ENCODE results near the gene COL6A3. TPM values are rescaled to one million over a fixed set of nuclear protein-coding genes. Genes with fewer than 3 reads are reported as not detected.

The COL6A3 gene
- total RNA-seq, 2 experiments from 2014 or later, result 29.9 to 36.4 TPM

GRCh38 chr2:237383991-237384671 is 29.8 kb downstream of the COL6A3 start:
- no peaks in the 10 kb centered on the region for H3K9me3 Mint-ChIP-seq (ENCODE audit: low read depth)
- ChIA-PET CTCF (interaction anchor here (0.8 kb wide), 1 partner anchor 37 kb away, joined by 3 read pairs; no protein-coding TSS in a partner anchor), POLR2A (no interaction called here)
- peaks cover 5% of the 10 kb centered on the region for H3K36me3 Mint-ChIP-seq (ENCODE audit: low read depth)
- no peak overlapping the region for H3K4me3 Mint-ChIP-seq
- H3K27me3 Mint-ChIP-seq, result no peaks in the 10 kb centered on the region
- intact Hi-C loops (cut with DNase I, micrococcal nuclease), result no loop called here
- ATAC-seq (no peak), DNase-seq (no peak)
- H3K4me1 Mint-ChIP-seq, result no peaks in the 10 kb centered on the region
- no peak overlapping the region for H3K27ac Mint-ChIP-seq

GRCh38 chr2:237380768-237381167 is 33.2 kb downstream of the COL6A3 start:
- intact Hi-C loops (cut with DNase I, micrococcal nuclease), result no loop called here
- CTCF ChIA-PET, result interaction anchor here (0.6 to 1.8 kb wide), 7 partner anchors 9 to 773 kb away, joined by 3 to 4 read pairs (median 3); no protein-coding TSS in a partner anchor

GRCh38 chr2:237379636-237380035 is 34.3 kb downstream of the COL6A3 start:
- H3K27ac Mint-ChIP-seq, result no peak overlapping the region
- H3K4me1 Mint-ChIP-seq, result no peaks in the 10 kb centered on the region
- intact Hi-C loops (cut with DNase I, micrococcal nuclease), result no loop called here
- H3K9me3 Mint-ChIP-seq (ENCODE audit: low read depth), result no peaks in the 10 kb centered on the region
- H3K4me3 Mint-ChIP-seq, result no peak overlapping the region
- ChIA-PET CTCF (interaction anchor here (0.9 to 1.5 kb wide), 2 partner anchors 15 to 28 kb away, joined by 3 to 4 read pairs; no protein-coding TSS in a partner anchor), POLR2A (no interaction called here)
- no peaks in the 10 kb centered on the region for H3K27me3 Mint-ChIP-seq
- no peak for DNase-seq
- H3K36me3 Mint-ChIP-seq (ENCODE audit: low read depth), result peaks cover 4% of the 10 kb centered on the region
- no peak for ATAC-seq

More at GRCh38 chr2:237380768-237381167, 33.2 kb downstream of the COL6A3 start:
- H3K36me3 Mint-ChIP-seq (ENCODE audit: low read depth), result no peaks in the 10 kb centered on the region
- POLR2A ChIA-PET, result no interaction called here
- no peak for ATAC-seq
- H3K4me3 Mint-ChIP-seq, result no peak overlapping the region
- DNase-seq, result no peak
- H3K27ac Mint-ChIP-seq, result no peak overlapping the region
- no peaks in the 10 kb centered on the region for H3K9me3 Mint-ChIP-seq (ENCODE audit: low read depth)
- no peaks in the 10 kb centered on the region for H3K27me3 Mint-ChIP-seq
- H3K4me1 Mint-ChIP-seq, result no peaks in the 10 kb centered on the region

- POLR2A ChIA-PET, result no interaction called here
- Mint-ChIP-seq H3K4me1 (no peaks in the 10 kb centered on the region), H3K9me3 (ENCODE audit: low read depth) (no peaks in the 10 kb centered on the region), H3K4me3 (no peak overlapping the region), H3K27me3 (no peaks in the 10 kb centered on the region), H3K36me3 (ENCODE audit: low read depth) (peaks cover 4% of the 10 kb centered on the region), H3K27ac (no peak overlapping the region)
- intact Hi-C loops (cut with DNase I, micrococcal nuclease), result no loop called here
- no peak for ATAC-seq
- CTCF ChIA-PET, result interaction anchor here (0.6 to 0.7 kb wide), 2 partner anchors 15 to 158 kb away, joined by 3 read pairs; no protein-coding TSS in a partner anchor
- DNase-seq, result no peak
Measured at GRCh38 chr2:237378650-237379049, 35.3 kb downstream of the COL6A3 start.

- ChIA-PET CTCF (no interaction called here), POLR2A (no interaction called here)
- ATAC-seq, result no peak
- Mint-ChIP-seq H3K4me3 (no peak overlapping the region), H3K36me3 (ENCODE audit: low read depth) (peaks cover 8% of the 10 kb centered on the region), H3K27ac (no peak overlapping the region), H3K4me1 (no peaks in the 10 kb centered on the region), H3K9me3 (ENCODE audit: low read depth) (no peaks in the 10 kb centered on the region), H3K27me3 (no peaks in the 10 kb centered on the region)
- DNase-seq, result no peak
- intact Hi-C loops (cut with DNase I, micrococcal nuclease), result no loop called here
Measured at GRCh38 chr2:237374284-237375060, 39.5 kb downstream of the COL6A3 start.

- intact Hi-C loops (cut with DNase I, micrococcal nuclease), result no loop called here
- Mint-ChIP-seq H3K4me1 (no peaks in the 10 kb centered on the region), H3K9me3 (ENCODE audit: low read depth) (no peaks in the 10 kb centered on the region), H3K4me3 (no peak overlapping the region), H3K27ac (no peak overlapping the region), H3K27me3 (no peaks in the 10 kb centered on the region), H3K36me3 (ENCODE audit: low read depth) (peaks cover 19% of the 10 kb centered on the region)
- ATAC-seq (no peak), DNase-seq (no peak)
- ChIA-PET POLR2A (no interaction called here), CTCF (no interaction called here)
Measured at GRCh38 chr2:237371856-237372255, 42.1 kb downstream of the COL6A3 start.

GRCh38 chr2:237365671-237366070 is 48.3 kb downstream of the COL6A3 start:
- no peak for DNase-seq
- no peak overlapping the region for H3K27ac Mint-ChIP-seq
- ChIA-PET POLR2A (no interaction called here), CTCF (no interaction called here)
- no peaks in the 10 kb centered on the region for H3K9me3 Mint-ChIP-seq (ENCODE audit: low read depth)
- ATAC-seq, result no peak
- H3K4me3 Mint-ChIP-seq, result no peak overlapping the region
- H3K4me1 Mint-ChIP-seq, result no peaks in the 10 kb centered on the region
- intact Hi-C loops (cut with DNase I, micrococcal nuclease), result no loop called here
- H3K27me3 Mint-ChIP-seq, result no peaks in the 10 kb centered on the region
- H3K36me3 Mint-ChIP-seq (ENCODE audit: low read depth), result peaks cover 21% of the 10 kb centered on the region

- Mint-ChIP-seq H3K27ac (no peak overlapping the region), H3K9me3 (ENCODE audit: low read depth) (no peaks in the 10 kb centered on the region), H3K4me1 (no peaks in the 10 kb centered on the region), H3K27me3 (no peaks in the 10 kb centered on the region), H3K36me3 (ENCODE audit: low read depth) (peaks cover 21% of the 10 kb centered on the region), H3K4me3 (no peak overlapping the region)
- DNase-seq (no peak), ATAC-seq (no peak)
- ChIA-PET CTCF (no interaction called here), POLR2A (no interaction called here)
- intact Hi-C loops (cut with DNase I, micrococcal nuclease), result no loop called here
Measured at GRCh38 chr2:237364655-237365054, 49.3 kb downstream of the COL6A3 start.

- Mint-ChIP-seq H3K4me1 (no peaks in the 10 kb centered on the region), H3K36me3 (ENCODE audit: low read depth) (peaks cover 12% of the 10 kb centered on the region), H3K4me3 (no peak overlapping the region), H3K9me3 (ENCODE audit: low read depth) (no peaks in the 10 kb centered on the region), H3K27ac (no peak overlapping the region), H3K27me3 (no peaks in the 10 kb centered on the region)
- DNase-seq (no peak), ATAC-seq (no peak)
- ChIA-PET POLR2A (no interaction called here), CTCF (interaction anchor here (0.6 kb wide), 2 partner anchors 40 to 50 kb away, joined by 3 read pairs; no protein-coding TSS in a partner anchor)
- intact Hi-C loops (cut with DNase I, micrococcal nuclease), result no loop called here
Measured at GRCh38 chr2:237361194-237362004, 52.6 kb downstream of the COL6A3 start.

GRCh38 chr2:237359894-237360780 is 53.8 kb downstream of the COL6A3 start:
- H3K9me3 Mint-ChIP-seq (ENCODE audit: low read depth), result no peaks in the 10 kb centered on the region
- H3K27ac Mint-ChIP-seq, result no peak overlapping the region
- no peak for ATAC-seq
- ChIA-PET POLR2A (no interaction called here), CTCF (no interaction called here)
- DNase-seq, result no peak
- H3K4me3 Mint-ChIP-seq, result no peak overlapping the region
- H3K4me1 Mint-ChIP-seq, result no peaks in the 10 kb centered on the region
- no peaks in the 10 kb centered on the region for H3K27me3 Mint-ChIP-seq
- H3K36me3 Mint-ChIP-seq (ENCODE audit: low read depth), result peaks cover 11% of the 10 kb centered on the region
- intact Hi-C loops (cut with DNase I, micrococcal nuclease), result no loop called here

GRCh38 chr2:237359518-237359840 is 54.5 kb downstream of the COL6A3 start:
- no peaks in the 10 kb centered on the region for H3K27me3 Mint-ChIP-seq
- POLR2A ChIA-PET, result no interaction called here
- no peak overlapping the region for H3K27ac Mint-ChIP-seq
- intact Hi-C loops (cut with DNase I, micrococcal nuclease), result no loop called here
- no peak for DNase-seq
- H3K4me3 Mint-ChIP-seq, result no peak overlapping the region
- peaks cover 7% of the 10 kb centered on the region for H3K36me3 Mint-ChIP-seq (ENCODE audit: low read depth)
- no peaks in the 10 kb centered on the region for H3K4me1 Mint-ChIP-seq
- ATAC-seq, result no peak
- CTCF ChIA-PET, result interaction anchor here (0.7 kb wide), 1 partner anchor 175 kb away, joined by 3 read pairs; no protein-coding TSS in a partner anchor
- H3K9me3 Mint-ChIP-seq (ENCODE audit: low read depth), result no peaks in the 10 kb centered on the region
